OCI-LY7 (cell line): Measurements from ENCODE around the gene MAP2K1.

Experiments
- EZH2phosphoT487 ChIP-seq: fragments of 200-600 bp; sonication (generic); IDR thresholded peaks from 2 replicates; pipeline ENCODE4 v1.6.1; 2018; ENCODE audit warnings: low read depth, borderline replicate concordance, mild to moderate bottlenecking, mixed run types, antibody characterized with exemption, low read length, moderate library complexity, mixed read lengths
- TF ChIP-seq, protein P1 (sequence below): fragments of 200-600 bp; sonication (generic); conservative IDR thresholded peaks from 2 replicates; pipeline ENCODE4 v1.5.1; 2014; ENCODE audit warnings: mild to moderate bottlenecking, antibody characterized with exemption, low read length, moderate library complexity, mixed read lengths

DNA sequence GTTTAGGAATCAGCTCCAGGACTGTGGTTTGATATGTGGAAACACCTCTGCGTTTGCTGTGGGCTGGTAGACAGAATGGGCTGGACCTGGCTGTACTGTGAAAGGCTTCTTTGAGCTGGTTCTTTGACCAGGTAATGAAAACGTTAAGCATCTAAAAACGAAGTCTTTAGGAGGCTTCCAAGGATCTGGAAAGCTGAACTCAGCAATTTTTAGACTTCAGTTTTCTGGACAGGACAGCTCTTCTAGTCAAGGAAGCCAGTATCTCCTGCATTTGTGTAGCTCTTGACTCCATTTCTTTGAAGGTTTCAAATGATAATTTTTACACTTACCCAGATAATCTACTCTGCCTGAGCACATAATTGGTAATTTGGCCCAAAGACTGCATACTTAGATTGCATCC, 25.5 kb downstream of the MAP2K1 start:
- TF ChIP-seq, protein P1, sequence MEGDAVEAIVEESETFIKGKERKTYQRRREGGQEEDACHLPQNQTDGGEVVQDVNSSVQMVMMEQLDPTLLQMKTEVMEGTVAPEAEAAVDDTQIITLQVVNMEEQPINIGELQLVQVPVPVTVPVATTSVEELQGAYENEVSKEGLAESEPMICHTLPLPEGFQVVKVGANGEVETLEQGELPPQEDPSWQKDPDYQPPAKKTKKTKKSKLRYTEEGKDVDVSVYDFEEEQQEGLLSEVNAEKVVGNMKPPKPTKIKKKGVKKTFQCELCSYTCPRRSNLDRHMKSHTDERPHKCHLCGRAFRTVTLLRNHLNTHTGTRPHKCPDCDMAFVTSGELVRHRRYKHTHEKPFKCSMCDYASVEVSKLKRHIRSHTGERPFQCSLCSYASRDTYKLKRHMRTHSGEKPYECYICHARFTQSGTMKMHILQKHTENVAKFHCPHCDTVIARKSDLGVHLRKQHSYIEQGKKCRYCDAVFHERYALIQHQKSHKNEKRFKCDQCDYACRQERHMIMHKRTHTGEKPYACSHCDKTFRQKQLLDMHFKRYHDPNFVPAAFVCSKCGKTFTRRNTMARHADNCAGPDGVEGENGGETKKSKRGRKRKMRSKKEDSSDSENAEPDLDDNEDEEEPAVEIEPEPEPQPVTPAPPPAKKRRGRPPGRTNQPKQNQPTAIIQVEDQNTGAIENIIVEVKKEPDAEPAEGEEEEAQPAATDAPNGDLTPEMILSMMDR = no peak
- TF ChIP-seq EZH2phosphoT487 = no peak
